Measurements from ENCODE around the gene NEK7.

- no peak for TF ChIP-seq CTCF (conservative IDR thresholded peaks at IDR 0.05)
- TF ChIP-seq ZFX (IDR thresholded peaks at IDR 0.05) = no peak
These were observed 161.3 kb downstream of the NEK7 start for GRCh38 chr1:198318085-198318484.

Data from C4-2B (cell line).